ENCODE measurements around the gene DCN. TPM values are rescaled to one million over a fixed set of nuclear protein-coding genes. Genes with fewer than 3 reads are reported as not detected.

Gene DCN
- total RNA-seq, 2 experiments from 2014 or later: not detected

DNA sequence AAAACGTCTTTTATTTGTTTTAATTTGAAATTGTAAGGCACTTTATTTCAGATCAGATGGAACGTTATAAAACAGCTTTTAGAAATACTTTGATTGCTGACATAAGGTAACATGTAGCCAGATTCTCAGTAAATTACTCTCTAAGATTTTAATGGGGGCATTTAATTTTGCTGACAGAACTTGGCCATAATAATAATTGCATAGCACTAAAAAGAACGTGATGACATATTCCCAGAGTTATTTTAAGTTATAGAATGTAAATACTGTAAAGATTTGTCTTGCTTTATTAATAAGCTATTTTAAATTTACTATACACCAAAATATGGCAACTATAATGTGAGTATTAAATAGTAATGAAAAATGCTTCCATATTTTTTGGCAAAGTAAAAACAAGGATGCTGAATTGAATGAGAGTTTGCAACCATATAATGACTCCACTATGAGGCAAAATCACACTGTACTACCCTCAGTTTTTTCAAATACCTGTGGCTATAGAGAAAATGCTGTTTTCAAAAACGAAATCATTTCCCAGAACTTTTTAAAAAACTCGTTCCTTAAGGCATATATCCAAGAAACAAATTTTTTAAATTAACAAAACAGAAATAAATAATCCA is 72.2 kb downstream of the DCN start:
- Histone ChIP-seq H4K20me1 (ENCODE audit: insufficient read depth, low read length) (no peaks in the 10 kb centered on the region), H3K9me2 (ENCODE audit: insufficient read depth, low read length) (no peaks in the 10 kb centered on the region), H3K9me3 (ENCODE audit: low read length) (no peaks in the 10 kb centered on the region), H3K4me1 (ENCODE audit: insufficient read depth, low read length, poor library complexity, severe bottlenecking) (no peaks in the 10 kb centered on the region), H2AFZ (ENCODE audit: low read length) (no peak overlapping the region), H3K4me2 (ENCODE audit: low read length) (no peak overlapping the region), H3K36me3 (ENCODE audit: insufficient read depth, low read length) (no peaks in the 10 kb centered on the region), H3K79me2 (ENCODE audit: insufficient read depth, low read depth, low read length) (no peaks in the 10 kb centered on the region), H3K27ac (ENCODE audit: low read depth, low read length, poor library complexity, severe bottlenecking) (no peak overlapping the region), H3K4me3 (ENCODE audit: low read depth, low read length, poor library complexity, severe bottlenecking) (no peak overlapping the region)
- TF ChIP-seq, protein P1, sequence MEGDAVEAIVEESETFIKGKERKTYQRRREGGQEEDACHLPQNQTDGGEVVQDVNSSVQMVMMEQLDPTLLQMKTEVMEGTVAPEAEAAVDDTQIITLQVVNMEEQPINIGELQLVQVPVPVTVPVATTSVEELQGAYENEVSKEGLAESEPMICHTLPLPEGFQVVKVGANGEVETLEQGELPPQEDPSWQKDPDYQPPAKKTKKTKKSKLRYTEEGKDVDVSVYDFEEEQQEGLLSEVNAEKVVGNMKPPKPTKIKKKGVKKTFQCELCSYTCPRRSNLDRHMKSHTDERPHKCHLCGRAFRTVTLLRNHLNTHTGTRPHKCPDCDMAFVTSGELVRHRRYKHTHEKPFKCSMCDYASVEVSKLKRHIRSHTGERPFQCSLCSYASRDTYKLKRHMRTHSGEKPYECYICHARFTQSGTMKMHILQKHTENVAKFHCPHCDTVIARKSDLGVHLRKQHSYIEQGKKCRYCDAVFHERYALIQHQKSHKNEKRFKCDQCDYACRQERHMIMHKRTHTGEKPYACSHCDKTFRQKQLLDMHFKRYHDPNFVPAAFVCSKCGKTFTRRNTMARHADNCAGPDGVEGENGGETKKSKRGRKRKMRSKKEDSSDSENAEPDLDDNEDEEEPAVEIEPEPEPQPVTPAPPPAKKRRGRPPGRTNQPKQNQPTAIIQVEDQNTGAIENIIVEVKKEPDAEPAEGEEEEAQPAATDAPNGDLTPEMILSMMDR (conservative IDR thresholded peaks at IDR 0.05; ENCODE audit: low read length): no peak
- TF ChIP-seq EZH2phosphoT487 (IDR thresholded peaks at IDR 0.05; ENCODE audit: borderline replicate concordance, low read depth, low read length): no peak
- no peak for DNase-seq (ENCODE audit: low spot score)
- ChIA-PET CTCF (ENCODE audit: unreplicated experiment) (no interaction called here), POLR2A (no interaction called here)
- BruUV-seq (replicated peaks): no TSS peak
- intact Hi-C loops (cut with micrococcal nuclease; ENCODE audit: unreplicated experiment): no loop called here

- Histone ChIP-seq H3K9me2 (ENCODE audit: insufficient read depth, low read length) (no peaks in the 10 kb centered on the region), H3K4me2 (ENCODE audit: low read length) (no peak overlapping the region), H3K79me2 (ENCODE audit: insufficient read depth, low read depth, low read length) (no peaks in the 10 kb centered on the region), H4K20me1 (ENCODE audit: insufficient read depth, low read length) (no peaks in the 10 kb centered on the region), H3K36me3 (ENCODE audit: insufficient read depth, low read length) (no peaks in the 10 kb centered on the region), H3K4me3 (ENCODE audit: low read depth, low read length, poor library complexity, severe bottlenecking) (no peak overlapping the region), H3K9me3 (ENCODE audit: low read length) (no peaks in the 10 kb centered on the region), H3K4me1 (ENCODE audit: insufficient read depth, low read length, poor library complexity, severe bottlenecking) (no peaks in the 10 kb centered on the region), H2AFZ (ENCODE audit: low read length) (no peak overlapping the region), H3K27ac (ENCODE audit: low read depth, low read length, poor library complexity, severe bottlenecking) (no peak overlapping the region)
- BruUV-seq (replicated peaks): no TSS peak
- no peak for DNase-seq (ENCODE audit: low spot score)
- intact Hi-C loops (cut with micrococcal nuclease; ENCODE audit: unreplicated experiment): loop anchor here (5.0 kb wide), 1 partner anchor 132 kb away; no protein-coding TSS in a partner anchor
- CTCF ChIA-PET (ENCODE audit: unreplicated experiment): no interaction called here
- TF ChIP-seq, protein P1 (conservative IDR thresholded peaks at IDR 0.05; ENCODE audit: low read length): no peak
- no peak for TF ChIP-seq EZH2phosphoT487 (IDR thresholded peaks at IDR 0.05; ENCODE audit: borderline replicate concordance, low read depth, low read length)
- POLR2A ChIA-PET: interaction anchor here (0.6 kb wide), 1 partner anchor 204 kb away, joined by 3 read pairs; no protein-coding TSS in a partner anchor
These were observed 72.9 kb downstream of the DCN start for GRCh38 chr12:91109581-91110310.

DNA sequence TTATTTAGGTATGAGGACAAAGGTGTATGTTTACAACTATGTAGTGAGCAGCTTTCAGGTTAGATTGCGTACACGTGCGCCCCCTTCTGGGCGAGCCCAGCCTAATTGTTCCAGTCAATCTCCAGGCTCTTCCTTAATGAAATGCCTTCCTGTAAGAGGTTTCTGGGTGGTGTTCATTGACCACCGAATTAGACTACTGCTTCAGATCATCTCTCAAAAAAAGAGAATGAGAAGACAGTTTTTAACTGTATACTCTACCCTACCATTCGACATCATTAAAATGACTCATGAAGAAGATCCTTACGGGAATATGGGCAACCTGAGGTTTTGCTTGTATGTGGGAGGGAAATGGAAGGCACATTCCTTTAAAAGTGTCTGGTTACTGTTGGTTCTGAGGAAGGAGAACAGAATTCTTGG is 73.5 kb downstream of the DCN start:
- no peaks in the 10 kb centered on the region for H3K9me3 ChIP-seq (ENCODE audit: low read length)
- H3K36me3 ChIP-seq (ENCODE audit: insufficient read depth, low read length): no peaks in the 10 kb centered on the region
- intact Hi-C loops (cut with micrococcal nuclease; ENCODE audit: unreplicated experiment): loop anchor here (5.0 kb wide), 1 partner anchor 132 kb away; no protein-coding TSS in a partner anchor
- H3K4me3 ChIP-seq (ENCODE audit: low read depth, low read length, poor library complexity, severe bottlenecking): no peak overlapping the region
- peak; percentile 54 for DNase-seq (ENCODE audit: low spot score)
- no peaks in the 10 kb centered on the region for H3K9me2 ChIP-seq (ENCODE audit: insufficient read depth, low read length)
- H4K20me1 ChIP-seq (ENCODE audit: insufficient read depth, low read length): no peaks in the 10 kb centered on the region
- no TSS peak for BruUV-seq (replicated peaks)
- ChIA-PET POLR2A (interaction anchor here (0.5 to 1.1 kb wide), 3 partner anchors 10 to 203 kb away, joined by 3 read pairs; no protein-coding TSS in a partner anchor), CTCF (ENCODE audit: unreplicated experiment) (no interaction called here)
- no peaks in the 10 kb centered on the region for H3K4me1 ChIP-seq (ENCODE audit: insufficient read depth, low read length, poor library complexity, severe bottlenecking)
- H2AFZ ChIP-seq (ENCODE audit: low read length): no peak overlapping the region
- no peak for TF ChIP-seq EZH2phosphoT487 (IDR thresholded peaks at IDR 0.05; ENCODE audit: borderline replicate concordance, low read depth, low read length)
- TF ChIP-seq, protein P1 (conservative IDR thresholded peaks at IDR 0.05; ENCODE audit: low read length): peak; percentile 91
- no peak overlapping the region for H3K27ac ChIP-seq (ENCODE audit: low read depth, low read length, poor library complexity, severe bottlenecking)
- H3K79me2 ChIP-seq (ENCODE audit: insufficient read depth, low read depth, low read length): no peaks in the 10 kb centered on the region
- no peak overlapping the region for H3K4me2 ChIP-seq (ENCODE audit: low read length)

Measured in OCI-LY7 (cell line).